Stomach (tissue), 4 donors: ENCODE data around the gene MRPS18B.

ENCODE experiments used
- CTCF ChIP-seq, 7 experiments: fragments of 450-650 bp in 4 of 7; fragments of 200-600 bp in 3 of 7; sonication (generic) in 3 of 7; IDR thresholded peaks; one replicate each; pipeline ENCODE4 v1.5.1; 2016 to 2019; ENCODE audit warnings: antibody characterized with exemption in 7 of 7, control low read depth in 2 of 7, mild to moderate bottlenecking in 1 of 7
- EP300 ChIP-seq: sonication (generic); formaldehyde crosslinking; IDR thresholded peaks from one replicate; pipeline ENCODE4 v1.6.1; 2017; ENCODE audit warnings: antibody characterized with exemption
- POLR2A ChIP-seq, 4 donors: fragments of 450-650 bp; IDR thresholded peaks; one replicate each; pipeline ENCODE4 v1.6.1; 2016; ENCODE audit warnings: antibody characterized with exemption in 4 of 4, control low read depth in 2 of 4, mild to moderate bottlenecking in 1 of 4, moderate library complexity in 1 of 4
- POLR2AphosphoS5 ChIP-seq, 3 donors: sonication (generic); formaldehyde crosslinking; IDR thresholded peaks; one replicate each; pipeline ENCODE4 v1.6.1; 2016; ENCODE audit warnings: antibody characterized with exemption in 3 of 3

GRCh38 chr6:30670760-30671527 lies 53.3 kb downstream of the MRPS18B start:
- TF ChIP-seq POLR2A (IDR thresholded peaks at IDR 0.05) (no peak), EP300 (no peak), CTCF (IDR thresholded peaks at IDR 0.05) (no peak), POLR2AphosphoS5 (IDR thresholded peaks at IDR 0.05) (no peak)
